ENCODE results near the gene MYL11. TPM values are rescaled to one million over a fixed set of nuclear protein-coding genes. Genes with fewer than 3 reads are reported as not detected.

The MYL11 gene
- total RNA-seq, 1 experiment from 2014 or later: not detected

GRCh38 chr16:30370456-30371247, 4.0 kb upstream of the MYL11 start, which contains the start of gene TBC1D10B:
Gene TBC1D10B, minus strand, starts transcription at chr16:30370494. Its CDS starts 311 bp downstream, at chr16:30370183.
- H3K36me3 ChIP-seq (ENCODE audit: control insufficient read depth in 1 of 2, insufficient read depth in 2 of 2, low read length in 2 of 2): peaks cover 6 to 8% of the 10 kb centered on the region in 2 experiments; a peak in 3 of 4 replicates
- ChIA-PET RAD21 (ENCODE audit: low non-redundant PET in 1 of 2, low total read pairs in 2 of 2, uncharacterized antibody in 2 of 2, unreplicated experiment in 2 of 2) (interaction anchor here in 1 of 2 experiments (1.1 kb wide), 1 partner anchor 39 kb away, joined by 3 read pairs; no protein-coding TSS in a partner anchor), POLR2A (interaction anchor here (0.6 to 1.9 kb wide), 9 partner anchors 15 to 296 kb away, joined by 3 to 15 read pairs (median 5); partner anchors contain the start of genes CD2BP2, ZNF48 and ZNF771), CTCF (interaction anchor here (0.9 to 2.2 kb wide), 11 partner anchors 14 to 327 kb away, joined by 3 to 17 read pairs (median 4); partner anchors contain the start of genes CD2BP2, DCTPP1 and ZNF48)
- peak within 1 kb of the TSS; percentile 82 for H3K9ac ChIP-seq (ENCODE audit: low read length)
- no peak for TF ChIP-seq CBX3 (IDR thresholded peaks at IDR 0.05; ENCODE audit: low read depth)
- TF ChIP-seq REST (IDR thresholded peaks at IDR 0.05; ENCODE audit: low read depth): no peak
- TF ChIP-seq POLR2AphosphoS5 (IDR thresholded peaks at IDR 0.05; ENCODE audit: low read depth, low read length): peak; percentile 64
- no peak for TF ChIP-seq EZH2phosphoT487 (IDR thresholded peaks at IDR 0.05; ENCODE audit: borderline replicate concordance)
- TF ChIP-seq EGR1 (IDR thresholded peaks at IDR 0.05; ENCODE audit: low read depth): no peak
- peak in 1 of 3 experiments; percentile 30; a peak in 1 of 6 replicates for TF ChIP-seq CTCF (IDR thresholded peaks at IDR 0.05 in 2 of 3, conservative IDR thresholded peaks at IDR 0.05 in 1 of 3; ENCODE audit: borderline replicate concordance in 1 of 3, insufficient read depth in 1 of 3, low read depth in 2 of 3, low read length in 2 of 3)
- DNase-seq (ENCODE audit: low read depth, low spot score) (peak; percentile 100), ATAC-seq (peak; percentile 88)
- H3K27ac ChIP-seq (ENCODE audit: low read depth, low read length): peak within 1 kb of the TSS; percentile 84
- H3K27me3 ChIP-seq (ENCODE audit: insufficient read depth, low read length): no peaks in the 10 kb centered on the region
- peak within 1 kb of the TSS; percentile 79 to 87 for H3K4me3 ChIP-seq (replicated peaks in 1 of 2; ENCODE audit: low read depth in 1 of 2, low read length in 2 of 2)
- no peaks in the 10 kb centered on the region for H3K9me3 ChIP-seq (ENCODE audit: control insufficient read depth in 1 of 2, insufficient read depth in 1 of 2, low read depth in 1 of 2, low read length in 2 of 2)
- H3K79me2 ChIP-seq (ENCODE audit: insufficient read depth, low read length): peaks cover 42% of the 10 kb centered on the region
- H4K20me1 ChIP-seq (ENCODE audit: insufficient read depth): no peaks in the 10 kb centered on the region
- peak within 1 kb of the TSS; percentile 92 for H3K4me2 ChIP-seq (ENCODE audit: low read length)
- H3K9me2 ChIP-seq (ENCODE audit: insufficient read depth): no peaks in the 10 kb centered on the region
- peaks cover 18 to 30% of the 10 kb centered on the region in 2 experiments for H3K4me1 ChIP-seq (ENCODE audit: control insufficient read depth in 1 of 2, insufficient read depth in 2 of 2, low read length in 2 of 2)
- no TSS peak for BruUV-seq (replicated peaks)
- intact Hi-C loops (cut with micrococcal nuclease): loop anchor here (2.0 kb wide), 1 partner anchor 38 kb away; no protein-coding TSS in a partner anchor
- no peak within 1 kb of the TSS for H2AFZ ChIP-seq (ENCODE audit: low read depth, low read length, poor library complexity, severe bottlenecking)
